Measurements from ENCODE around the gene SET. TPM values are rescaled to one million over a fixed set of nuclear protein-coding genes. Genes with fewer than 3 reads are reported as not detected.

The SET gene
- total RNA-seq, 1 experiment from 2014 or later = 745 TPM

DNA sequence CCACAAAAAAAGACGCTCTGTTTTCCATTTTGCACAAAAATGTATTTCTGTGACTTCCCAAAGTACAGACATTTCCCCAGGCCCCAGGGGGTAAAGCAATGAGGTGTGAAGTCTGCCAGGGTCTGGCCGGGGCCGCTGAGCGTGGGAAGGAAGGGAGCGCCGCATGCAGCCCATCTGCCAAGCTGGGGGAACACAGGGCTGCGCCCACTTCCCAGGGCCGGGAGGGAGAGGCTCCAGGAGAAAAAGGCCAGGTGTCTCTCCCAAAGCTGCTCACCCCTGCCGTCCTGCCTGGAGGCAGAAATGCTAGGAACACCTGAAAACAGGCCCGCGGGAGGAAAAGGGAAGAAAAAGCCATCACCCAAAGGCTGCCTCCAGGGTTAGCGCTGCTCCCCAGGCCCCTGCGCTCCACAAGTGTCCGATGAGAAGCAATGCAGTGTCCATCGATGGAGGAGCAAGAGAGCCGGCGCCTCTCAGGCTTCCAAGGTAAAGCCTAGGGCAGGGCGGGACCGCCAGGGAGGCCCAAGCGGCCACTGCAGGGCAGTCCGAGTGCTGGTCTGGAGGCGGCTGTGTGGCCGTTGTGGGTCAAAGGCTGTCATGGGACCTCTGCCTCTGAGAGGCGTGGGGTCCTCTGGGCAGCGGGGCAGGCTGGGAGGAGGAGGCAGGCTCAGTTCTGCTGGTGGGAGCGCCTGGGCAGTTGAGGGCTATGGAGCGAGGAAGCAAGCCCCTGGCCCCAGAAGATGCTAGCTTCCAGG lies 40.9 kb downstream of the SET start:
- H3K36me3 ChIP-seq (ENCODE audit: control insufficient read depth, insufficient read depth, low read length) = no peaks in the 10 kb centered on the region
- H3K4me3 Mint-ChIP-seq (ENCODE audit: unreplicated experiment) = no peak overlapping the region
- peaks cover 4% of the 10 kb centered on the region for H3K4me1 Mint-ChIP-seq (ENCODE audit: low read depth, unreplicated experiment)
- no peaks in the 10 kb centered on the region for H3K27me3 ChIP-seq (replicated peaks; ENCODE audit: control insufficient read depth, insufficient read depth, low read length)
- no TSS peak for BruUV-seq (replicated peaks)
- peaks cover 8% of the 10 kb centered on the region for H3K36me3 Mint-ChIP-seq (ENCODE audit: insufficient read depth, unreplicated experiment)
- TF ChIP-seq, protein P1, sequence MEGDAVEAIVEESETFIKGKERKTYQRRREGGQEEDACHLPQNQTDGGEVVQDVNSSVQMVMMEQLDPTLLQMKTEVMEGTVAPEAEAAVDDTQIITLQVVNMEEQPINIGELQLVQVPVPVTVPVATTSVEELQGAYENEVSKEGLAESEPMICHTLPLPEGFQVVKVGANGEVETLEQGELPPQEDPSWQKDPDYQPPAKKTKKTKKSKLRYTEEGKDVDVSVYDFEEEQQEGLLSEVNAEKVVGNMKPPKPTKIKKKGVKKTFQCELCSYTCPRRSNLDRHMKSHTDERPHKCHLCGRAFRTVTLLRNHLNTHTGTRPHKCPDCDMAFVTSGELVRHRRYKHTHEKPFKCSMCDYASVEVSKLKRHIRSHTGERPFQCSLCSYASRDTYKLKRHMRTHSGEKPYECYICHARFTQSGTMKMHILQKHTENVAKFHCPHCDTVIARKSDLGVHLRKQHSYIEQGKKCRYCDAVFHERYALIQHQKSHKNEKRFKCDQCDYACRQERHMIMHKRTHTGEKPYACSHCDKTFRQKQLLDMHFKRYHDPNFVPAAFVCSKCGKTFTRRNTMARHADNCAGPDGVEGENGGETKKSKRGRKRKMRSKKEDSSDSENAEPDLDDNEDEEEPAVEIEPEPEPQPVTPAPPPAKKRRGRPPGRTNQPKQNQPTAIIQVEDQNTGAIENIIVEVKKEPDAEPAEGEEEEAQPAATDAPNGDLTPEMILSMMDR (IDR thresholded peaks at IDR 0.05; ENCODE audit: insufficient read depth in 1 of 2, low read depth in 1 of 2, low read length in 1 of 2, severe bottlenecking in 1 of 2, unreplicated experiment in 1 of 2) = no peak
- no peak overlapping the region for H3K4me3 ChIP-seq (ENCODE audit: low read depth, low read length)
- DNase-seq = no peak
- no peaks in the 10 kb centered on the region for H3K27me3 Mint-ChIP-seq (ENCODE audit: insufficient read depth, unreplicated experiment)
- no peaks in the 10 kb centered on the region for H3K9me3 Mint-ChIP-seq (ENCODE audit: unreplicated experiment)
- ChIA-PET POLR2A (no interaction called here), CTCF (no interaction called here)
- no peaks in the 10 kb centered on the region for H3K4me1 ChIP-seq
- no peaks in the 10 kb centered on the region for H3K9me3 ChIP-seq
- intact Hi-C loops (cut with micrococcal nuclease; ENCODE audit: unreplicated experiment) = no loop called here
- no peak overlapping the region for H3K27ac Mint-ChIP-seq (ENCODE audit: unreplicated experiment)

DNA sequence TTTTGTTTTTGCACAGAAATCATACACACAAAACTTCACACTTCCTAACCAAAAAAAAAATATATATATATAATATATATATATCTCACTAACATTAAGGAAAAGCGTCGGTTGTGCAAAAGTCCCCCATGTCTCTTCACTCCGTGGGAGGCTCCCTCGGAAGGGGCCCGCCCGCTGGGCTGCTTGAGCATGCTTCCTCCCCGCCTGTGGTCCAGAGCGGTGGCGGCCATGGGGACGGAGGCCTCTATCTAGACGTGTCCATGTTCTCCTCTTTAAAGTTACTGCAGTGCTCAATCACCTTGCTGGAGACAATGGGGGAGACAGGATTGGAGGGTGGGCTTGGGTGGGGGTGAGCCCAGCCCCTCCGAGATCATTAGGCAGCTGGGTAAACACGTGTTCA lies 42.1 kb downstream of the SET start:
- ChIA-PET POLR2A (no interaction called here), CTCF (no interaction called here)
- intact Hi-C loops (cut with micrococcal nuclease; ENCODE audit: unreplicated experiment) = no loop called here
- Histone ChIP-seq H3K36me3 (ENCODE audit: control insufficient read depth, insufficient read depth, low read length) (no peaks in the 10 kb centered on the region; the same call in 1 of the 2 replicates), H3K9me3 (no peaks in the 10 kb centered on the region), H3K4me1 (no peaks in the 10 kb centered on the region), H3K4me3 (ENCODE audit: low read depth, low read length) (no peak overlapping the region), H3K27me3 (replicated peaks; ENCODE audit: control insufficient read depth, insufficient read depth, low read length) (no peaks in the 10 kb centered on the region)
- no peaks in the 10 kb centered on the region for H3K27me3 Mint-ChIP-seq (ENCODE audit: insufficient read depth, unreplicated experiment)
- TF ChIP-seq, protein P1 (IDR thresholded peaks at IDR 0.05; ENCODE audit: insufficient read depth in 1 of 2, low read depth in 1 of 2, low read length in 1 of 2, severe bottlenecking in 1 of 2, unreplicated experiment in 1 of 2) = no peak
- H3K27ac Mint-ChIP-seq (ENCODE audit: unreplicated experiment) = no peak overlapping the region
- H3K4me3 Mint-ChIP-seq (ENCODE audit: unreplicated experiment) = no peak overlapping the region
- no peaks in the 10 kb centered on the region for H3K9me3 Mint-ChIP-seq (ENCODE audit: unreplicated experiment)
- H3K4me1 Mint-ChIP-seq (ENCODE audit: low read depth, unreplicated experiment) = no peaks in the 10 kb centered on the region
- peaks cover 12% of the 10 kb centered on the region for H3K36me3 Mint-ChIP-seq (ENCODE audit: insufficient read depth, unreplicated experiment)
- DNase-seq = no peak
- no TSS peak for BruUV-seq (replicated peaks)

DNA sequence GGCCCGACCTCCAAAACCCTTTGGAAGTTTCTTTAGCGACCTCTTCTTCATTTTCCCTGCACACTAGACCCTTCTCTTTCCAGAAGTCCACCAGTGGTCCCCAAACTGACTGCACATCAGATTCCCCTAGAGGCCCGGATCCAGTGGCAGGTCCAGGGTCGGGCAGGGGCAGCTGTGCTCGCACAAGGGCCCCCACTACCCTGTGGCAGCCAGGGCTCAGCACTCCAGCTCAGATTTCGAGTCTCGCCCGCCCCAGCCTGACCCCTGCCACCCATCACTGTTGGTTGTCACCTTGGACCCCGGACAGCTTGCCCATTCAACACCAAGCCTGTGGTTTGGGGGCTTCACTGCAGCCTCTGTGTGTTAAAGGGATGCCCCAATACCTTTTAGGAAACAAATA lies 42.7 kb downstream of the SET start:
- TF ChIP-seq, protein P1 (IDR thresholded peaks at IDR 0.05; ENCODE audit: insufficient read depth in 1 of 2, low read depth in 1 of 2, low read length in 1 of 2, severe bottlenecking in 1 of 2, unreplicated experiment in 1 of 2) = no peak
- no peaks in the 10 kb centered on the region for H3K9me3 Mint-ChIP-seq (ENCODE audit: unreplicated experiment)
- BruUV-seq (replicated peaks) = no TSS peak
- H3K4me1 Mint-ChIP-seq (ENCODE audit: low read depth, unreplicated experiment) = no peaks in the 10 kb centered on the region
- H3K27ac Mint-ChIP-seq (ENCODE audit: unreplicated experiment) = no peak overlapping the region
- H3K4me3 ChIP-seq (ENCODE audit: low read depth, low read length) = no peak overlapping the region
- no peaks in the 10 kb centered on the region; the same call in 1 of the 2 replicates for H3K36me3 ChIP-seq (ENCODE audit: control insufficient read depth, insufficient read depth, low read length)
- no peak overlapping the region for H3K4me3 Mint-ChIP-seq (ENCODE audit: unreplicated experiment)
- H3K27me3 ChIP-seq (replicated peaks; ENCODE audit: control insufficient read depth, insufficient read depth, low read length) = no peaks in the 10 kb centered on the region
- no peak for DNase-seq
- H3K27me3 Mint-ChIP-seq (ENCODE audit: insufficient read depth, unreplicated experiment) = no peaks in the 10 kb centered on the region
- H3K36me3 Mint-ChIP-seq (ENCODE audit: insufficient read depth, unreplicated experiment) = peaks cover 12% of the 10 kb centered on the region
- POLR2A ChIA-PET = no interaction called here
- no peaks in the 10 kb centered on the region for H3K9me3 ChIP-seq
- CTCF ChIA-PET = no interaction called here
- intact Hi-C loops (cut with micrococcal nuclease; ENCODE audit: unreplicated experiment) = loop anchor here (2.0 kb wide), 1 partner anchor 87 kb away; the partner anchor contains the start of gene ENDOG
- H3K4me1 ChIP-seq = no peaks in the 10 kb centered on the region

Data from Caco-2 (cell line).